Raji (cell line): ENCODE measurements around the gene ANK3.

Experiments used
- POLR2A ChIP-seq: IDR thresholded peaks from 2 replicates; pipeline ENCODE4 v1.6.1; 2011; ENCODE audit warnings: low read depth, low read length, control low read depth; ENCODE audit not compliant: insufficient read depth

ANK3 gene

GRCh38 chr10:60155943-60156683 lies 233.6 kb downstream of the ANK3 start:
- TF ChIP-seq POLR2A: no peak

- TF ChIP-seq POLR2A: no peak
Observed at GRCh38 chr10:60155099-60155877, 234.4 kb downstream of the ANK3 start.

GRCh38 chr10:60149003-60149402 lies 240.7 kb downstream of the ANK3 start:
- no peak for TF ChIP-seq POLR2A

GRCh38 chr10:60148266-60148840 lies 241.3 kb downstream of the ANK3 start:
- no peak for TF ChIP-seq POLR2A

- TF ChIP-seq POLR2A: no peak
Observed at GRCh38 chr10:60147576-60148265, 242.0 kb downstream of the ANK3 start.

GRCh38 chr10:60147025-60147424 lies 242.7 kb downstream of the ANK3 start:
- TF ChIP-seq POLR2A: no peak

- no peak for TF ChIP-seq POLR2A
Observed at GRCh38 chr10:60144099-60144498, 245.6 kb downstream of the ANK3 start.

- no peak for TF ChIP-seq POLR2A
Observed at GRCh38 chr10:60142736-60143135, 246.9 kb downstream of the ANK3 start.

GRCh38 chr10:60141896-60142559 lies 247.6 kb downstream of the ANK3 start:
- no peak for TF ChIP-seq POLR2A

- no peak for TF ChIP-seq POLR2A
Observed at GRCh38 chr10:60140651-60141632, 248.7 kb downstream of the ANK3 start.

GRCh38 chr10:60139798-60140566 lies 249.7 kb downstream of the ANK3 start:
- no peak for TF ChIP-seq POLR2A

- TF ChIP-seq POLR2A: no peak
Observed at GRCh38 chr10:60139290-60139689, 250.4 kb downstream of the ANK3 start.

- no peak for TF ChIP-seq POLR2A
Observed at GRCh38 chr10:60138842-60139241, 250.8 kb downstream of the ANK3 start.
